SKM-1 treated with dmso at 0.1 percent for 144 hours (cell line): ENCODE measurements around the gene THADA.

ENCODE experiments used
- DNase-seq: peaks from one replicate; lab custom pipeline; 2025; ENCODE audit not compliant: unreplicated experiment; lab: John Stamatoyannopoulos, UW

Gene THADA

GRCh38 chr2:43258547-43259156 lies 337.2 kb downstream of the THADA start:
- DNase-seq = no peak

DNA sequence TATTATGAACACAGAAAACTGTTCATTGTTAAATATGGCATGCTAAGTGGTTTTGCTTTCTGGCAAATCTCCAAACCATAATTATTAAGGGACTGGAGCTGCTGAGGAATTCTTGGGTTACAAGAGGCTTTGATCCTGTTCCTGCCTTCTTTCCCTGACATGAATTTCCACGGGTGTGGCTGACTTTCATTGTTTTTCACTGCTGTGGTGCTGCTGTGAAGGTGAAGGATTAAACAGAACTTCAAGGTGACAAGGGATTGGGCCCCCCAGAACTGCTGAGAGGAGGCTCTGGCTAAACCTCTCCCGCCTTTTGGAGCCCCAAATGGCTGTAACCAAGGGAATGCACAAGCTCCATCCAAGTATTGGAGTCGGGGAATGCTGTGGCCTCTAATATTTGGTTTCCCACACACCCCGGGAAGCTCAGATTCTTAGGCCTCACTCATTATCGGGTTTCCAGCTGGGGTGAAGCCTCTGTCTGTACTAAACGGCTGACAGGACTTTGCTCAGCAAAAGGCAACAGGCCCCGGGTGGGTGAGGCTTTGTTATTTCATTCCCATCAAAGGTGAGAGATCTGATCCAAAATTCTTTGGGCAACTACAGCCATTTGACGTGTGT lies 340.4 kb downstream of the THADA start:
- no peak for DNase-seq

DNA sequence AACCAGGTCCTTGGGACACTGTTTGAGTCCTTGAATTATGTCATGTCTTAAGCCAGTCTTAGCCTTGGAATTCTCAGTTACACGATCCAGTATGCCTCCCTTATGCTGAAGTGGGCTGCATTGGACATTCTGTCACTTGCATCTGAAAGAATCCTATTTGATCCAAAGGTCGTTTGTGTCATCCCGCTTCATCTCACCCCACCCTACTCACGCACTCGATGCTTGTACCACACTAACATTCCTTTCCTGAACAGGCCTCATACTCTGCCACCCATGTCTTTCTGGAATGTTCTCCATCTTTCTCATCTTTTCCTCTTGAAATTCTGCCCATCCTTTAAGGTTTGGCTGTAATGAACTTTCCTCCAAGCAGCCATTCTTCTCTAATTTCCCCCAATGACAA lies 341.5 kb downstream of the THADA start:
- DNase-seq = no peak

GRCh38 chr2:43251171-43251731 lies 344.6 kb downstream of the THADA start:
- no peak for DNase-seq

DNA sequence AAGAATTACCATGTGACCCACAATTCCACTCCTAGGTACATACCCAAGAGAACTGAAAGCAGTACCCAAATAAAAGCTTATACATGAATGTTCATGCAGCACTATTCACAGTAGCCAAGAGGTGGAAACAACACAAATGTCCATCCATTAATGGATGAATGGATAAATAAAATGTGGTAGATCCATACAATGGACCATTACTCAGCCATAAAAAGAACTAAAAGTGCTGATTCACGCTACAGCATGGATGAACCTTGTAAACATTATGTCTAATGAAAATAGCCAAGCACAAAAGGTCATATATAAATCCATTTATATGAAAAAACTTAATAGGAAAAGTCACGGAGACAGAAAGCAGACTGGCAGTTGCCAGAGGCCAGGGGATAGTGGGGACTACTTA lies 345.8 kb downstream of the THADA start:
- no peak for DNase-seq

- DNase-seq = no peak
These were observed 347.2 kb downstream of the THADA start for GRCh38 chr2:43248621-43249020.

GRCh38 chr2:43246641-43247040 lies 349.2 kb downstream of the THADA start:
- no peak for DNase-seq

DNA sequence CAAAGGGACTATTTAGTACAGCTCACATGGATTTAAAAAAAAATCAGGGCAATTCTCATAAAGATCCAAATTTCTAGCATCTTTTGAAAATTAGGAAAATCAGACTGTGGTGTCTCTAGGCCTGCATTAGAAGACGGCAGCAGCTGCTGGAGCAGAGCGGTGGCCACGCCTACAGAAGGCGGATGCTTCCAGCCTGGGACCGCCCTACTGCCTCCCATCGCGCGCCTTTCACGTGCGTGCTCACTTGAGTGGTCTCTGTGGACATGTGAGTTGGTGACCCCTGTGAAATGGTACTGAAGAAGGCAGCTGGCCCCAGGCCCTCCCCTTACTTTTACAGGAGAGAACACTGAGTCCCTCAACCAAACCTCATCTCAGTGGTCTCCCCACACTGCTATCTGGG lies 354.3 kb downstream of the THADA start:
- no peak for DNase-seq

DNA sequence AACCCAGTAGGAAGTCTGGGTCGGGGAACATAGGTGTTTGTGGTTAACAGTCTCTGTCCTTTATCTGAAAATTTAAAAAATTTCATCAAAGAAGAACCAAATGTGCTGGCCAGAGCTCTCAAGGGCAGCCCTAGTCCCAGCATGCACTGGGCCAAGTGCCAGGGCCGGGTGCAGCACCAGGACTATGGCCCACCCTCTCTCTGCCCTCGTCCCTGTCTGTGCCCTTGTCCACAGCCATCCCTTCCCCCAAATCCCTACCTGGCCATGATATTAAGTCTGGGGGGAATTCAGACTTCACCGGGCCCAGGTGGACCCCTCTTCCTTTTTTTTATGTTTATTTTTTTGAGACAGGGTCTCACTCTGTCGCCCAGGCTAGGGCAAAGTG lies 355.1 kb downstream of the THADA start:
- DNase-seq = no peak

GRCh38 chr2:43239981-43240765 lies 355.7 kb downstream of the THADA start:
- no peak for DNase-seq

DNA sequence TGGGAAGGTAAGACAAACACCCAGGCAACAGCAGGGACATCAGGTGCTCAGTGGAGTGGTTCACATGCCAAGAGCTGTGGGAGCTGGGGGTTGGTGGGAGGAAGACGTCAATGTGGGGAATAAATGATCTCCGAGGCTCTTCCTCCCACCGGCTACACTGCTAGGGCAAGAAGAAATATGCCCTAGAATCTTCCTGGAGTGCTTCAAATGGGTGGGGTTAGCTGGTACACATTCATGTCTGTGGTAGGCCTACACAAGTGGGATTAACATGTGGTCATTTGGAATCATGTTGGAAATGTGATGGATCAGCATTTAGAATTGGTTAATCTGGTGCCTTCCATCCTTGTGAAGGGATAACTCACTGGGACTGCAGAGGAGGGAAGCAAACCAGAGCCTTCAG lies 357.0 kb downstream of the THADA start:
- no peak for DNase-seq

DNA sequence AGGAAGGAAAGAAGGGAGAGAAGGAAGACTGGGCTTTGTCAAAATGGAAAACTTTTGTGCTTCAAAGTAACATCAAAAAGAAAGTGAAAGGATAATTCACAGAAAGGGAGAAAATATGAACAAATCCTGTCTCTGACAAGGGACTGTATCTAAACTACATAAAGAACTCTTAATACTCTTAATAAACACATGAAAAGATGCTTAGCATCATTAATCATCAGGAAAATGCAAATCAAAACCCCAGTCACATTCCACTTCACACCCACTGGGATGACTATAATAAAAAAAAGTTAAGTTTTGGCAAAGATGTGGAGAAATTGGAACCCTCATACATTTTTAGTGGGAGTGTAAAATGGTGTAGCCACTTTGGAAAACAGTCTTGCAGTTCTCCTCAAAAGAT lies 357.7 kb downstream of the THADA start:
- no peak for DNase-seq

DNA sequence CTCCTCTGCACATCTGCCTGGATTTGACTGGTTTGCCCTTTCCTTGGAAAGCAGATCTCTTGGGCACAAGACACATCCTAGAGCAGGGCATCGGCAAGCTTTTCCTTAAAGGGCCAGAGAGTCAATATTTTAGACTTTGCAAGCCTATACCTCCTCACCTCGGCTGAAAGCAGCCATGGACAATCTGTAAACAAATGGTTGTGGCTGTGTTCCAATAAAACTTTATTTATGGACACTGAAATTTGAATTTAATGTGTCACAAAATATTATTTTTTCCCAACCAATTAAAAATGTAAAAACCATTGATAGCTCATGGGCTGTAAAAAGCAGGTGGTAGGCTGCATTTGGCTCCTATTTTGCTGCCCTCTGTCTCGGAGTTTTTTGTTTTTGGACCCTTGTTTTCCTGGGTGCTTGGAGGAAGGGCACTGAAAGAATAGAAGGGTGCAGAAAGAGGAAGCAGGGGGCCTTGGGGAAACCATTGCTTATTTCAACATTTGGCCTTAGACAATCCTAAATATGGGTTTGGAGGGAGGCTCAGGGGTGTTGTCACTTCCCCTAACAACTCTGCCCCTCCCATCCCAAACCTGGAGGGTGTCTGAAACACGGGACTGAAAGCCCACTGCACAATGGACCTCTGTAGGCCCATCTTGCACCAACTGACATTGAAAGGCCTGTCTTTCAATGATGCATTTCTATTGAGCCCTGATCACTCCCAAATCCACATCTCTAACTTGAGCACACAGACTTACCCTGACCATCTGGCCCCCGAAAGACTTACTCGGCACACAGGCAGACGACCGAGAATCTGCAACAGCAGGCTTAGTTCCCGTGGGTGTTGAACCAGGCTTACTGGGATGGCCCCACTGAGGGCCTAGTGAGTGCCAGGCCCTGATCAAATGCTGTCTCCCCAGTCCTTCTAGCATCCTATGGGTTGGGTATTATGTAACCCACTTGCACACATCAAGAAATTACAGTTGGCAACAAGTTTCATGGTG lies 362.3 kb downstream of the THADA start:
- peak; percentile 97 for DNase-seq

DNA sequence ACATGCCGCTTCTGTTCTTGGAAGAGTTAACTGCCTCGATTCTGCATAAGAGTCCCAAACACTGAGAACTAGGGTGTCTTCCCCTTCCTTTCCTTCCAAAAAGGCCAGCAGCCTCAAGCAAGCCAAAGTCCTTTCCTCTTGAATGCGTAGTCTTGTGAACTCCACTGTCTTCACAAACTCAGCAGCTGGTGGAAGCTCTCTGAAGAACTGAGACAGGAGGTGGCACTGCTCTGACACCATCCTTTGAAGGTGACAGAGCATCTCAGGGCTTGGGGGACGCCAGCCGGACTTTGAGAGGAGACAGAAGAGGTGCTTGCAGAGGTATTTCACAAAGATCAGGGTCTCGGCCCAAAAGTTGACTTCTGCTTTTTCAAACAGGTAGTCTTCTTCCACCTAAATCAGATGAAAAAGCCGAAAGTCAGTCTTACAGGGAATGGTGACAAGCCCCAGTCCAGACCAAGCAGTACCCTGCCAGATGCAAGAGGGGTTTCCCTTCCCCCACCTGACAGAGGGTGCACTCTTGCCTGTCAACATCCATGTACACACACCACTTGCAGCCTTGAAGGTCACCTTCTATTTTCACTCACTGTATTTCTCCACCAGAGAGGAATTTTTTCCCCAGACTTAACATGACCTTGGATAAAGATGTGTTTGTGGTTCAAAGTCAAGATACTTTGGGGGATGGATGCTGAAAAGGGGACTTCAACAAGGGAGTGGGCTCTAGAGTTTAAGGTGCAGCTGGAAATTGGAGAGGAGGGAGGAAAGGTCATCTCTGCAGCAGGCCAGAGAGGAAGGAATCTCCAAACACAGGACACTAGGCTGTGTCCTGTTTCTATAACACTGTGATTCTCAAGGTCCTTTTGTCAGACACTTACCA lies 364.6 kb downstream of the THADA start:
- no peak for DNase-seq

DNA sequence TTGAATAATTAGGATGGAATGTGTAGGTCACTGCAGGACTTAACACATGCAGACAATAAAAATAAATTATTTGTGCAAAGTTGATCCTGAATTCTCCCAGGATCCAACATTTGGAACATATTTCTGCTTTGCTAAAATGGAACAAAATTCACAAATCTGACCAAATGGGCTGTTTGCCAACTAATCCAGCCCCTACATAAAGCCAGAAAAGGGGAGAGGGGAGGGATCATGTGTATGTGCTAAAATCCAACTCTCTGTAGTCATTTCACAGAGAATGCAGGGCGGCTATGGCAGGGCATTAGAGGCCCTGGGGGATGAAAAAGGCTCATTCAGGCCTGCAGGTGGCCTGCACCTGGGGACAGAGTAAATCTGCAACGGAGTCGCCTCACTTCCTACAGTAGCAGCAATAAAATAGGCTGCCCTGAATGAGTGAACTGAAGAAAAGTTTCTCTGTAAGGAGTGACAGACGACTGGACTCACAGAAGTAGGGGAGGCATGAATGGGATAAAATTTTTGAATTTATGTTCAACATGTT lies 365.4 kb downstream of the THADA start:
- DNase-seq = no peak

GRCh38 chr2:43228756-43229659 lies 366.8 kb downstream of the THADA start:
- DNase-seq = no peak

GRCh38 chr2:43228321-43228751 lies 367.5 kb downstream of the THADA start:
- no peak for DNase-seq

DNA sequence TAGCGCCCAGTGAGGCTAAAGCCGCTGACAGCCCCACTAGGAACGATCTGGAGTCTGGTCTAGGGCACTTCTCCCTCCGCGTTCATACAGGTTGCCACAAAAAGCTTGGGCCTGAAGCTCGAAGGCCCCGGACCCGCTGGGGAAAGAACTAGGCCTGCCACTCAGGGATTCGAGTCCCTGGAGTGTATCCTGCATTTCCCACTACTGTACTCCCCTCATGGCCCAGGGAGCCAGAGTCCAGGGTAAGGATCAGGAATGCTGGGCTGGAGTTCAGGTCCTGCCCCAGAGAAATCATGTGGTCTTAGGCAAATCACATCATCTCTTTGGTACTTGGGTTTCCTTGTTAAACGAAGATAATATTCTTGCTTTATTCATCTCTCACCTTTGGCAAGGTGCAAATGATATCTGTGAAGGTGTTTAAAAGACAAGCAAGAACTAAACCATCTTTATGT lies 368.0 kb downstream of the THADA start:
- DNase-seq = no peak
